Gastroesophageal sphincter (tissue), 4 donors: ENCODE measurements around the gene FAM149A. TPM values are rescaled to one million over a fixed set of nuclear protein-coding genes. Genes with fewer than 3 reads are reported as not detected.

ENCODE experiments used
- ATAC-seq: fragments of 150-250 bp; one replicate; pipeline ENCODE4 v1.9.1; 2016; ENCODE audit warnings: mild to moderate bottlenecking, moderate library complexity
- H3K27ac ChIP-seq, 4 donors: fragments of 200-600 bp; sonication (generic) in 3 of 4; 1 replicate in 3 of 4; 2 replicates in 1 of 4; pipeline ENCODE4 v1.5.1; 2016 to 2019
- H3K27me3 ChIP-seq: fragments of 200-600 bp; sonication (generic); one replicate; pipeline ENCODE4 v1.5.1; 2019
- H3K36me3 ChIP-seq, 2 donors: fragments of 200-600 bp; sonication (generic); one replicate each; pipeline ENCODE4 v1.5.1; 2019; ENCODE audit warnings: control low read depth in 1 of 2
- H3K4me1 ChIP-seq, 3 donors: fragments of 200-600 bp; sonication (generic); 1 replicate in 2 of 3; 2 replicates in 1 of 3; pipeline ENCODE4 v1.5.1; 2016 to 2019; ENCODE audit warnings: control low read depth in 2 of 3
- H3K4me3 ChIP-seq, 2 donors: fragments of 200-600 bp; sonication (generic); one replicate each; pipeline ENCODE4 v1.5.1; 2019; ENCODE audit warnings: mild to moderate bottlenecking in 1 of 2, moderate library complexity in 1 of 2
- H3K9me3 ChIP-seq, 3 donors: fragments of 200-600 bp; sonication (generic); one replicate each; pipeline ENCODE4 v1.5.1; 2017 to 2019; ENCODE audit warnings: control low read depth in 2 of 3
- CTCF ChIP-seq, 4 experiments: fragments of 200-600 bp in 2 of 4; fragments of 450-650 bp in 2 of 4; sonication (generic) in 1 of 4; IDR thresholded peaks; one replicate each; pipeline ENCODE4 v1.5.1; 2017 to 2019; ENCODE audit warnings: antibody characterized with exemption in 4 of 4, mild to moderate bottlenecking in 2 of 4, moderate library complexity in 2 of 4
- EP300 ChIP-seq: sonication (generic); formaldehyde crosslinking; IDR thresholded peaks from one replicate; pipeline ENCODE4 v1.6.1; 2017; ENCODE audit warnings: antibody characterized with exemption, mild to moderate bottlenecking
- POLR2A ChIP-seq, 2 donors: fragments of 450-650 bp; IDR thresholded peaks; one replicate each; pipeline ENCODE4 v1.6.1; 2017; ENCODE audit warnings: antibody characterized with exemption in 2 of 2, mild to moderate bottlenecking in 2 of 2, moderate library complexity in 1 of 2
- POLR2AphosphoS5 ChIP-seq: sonication (generic); formaldehyde crosslinking; IDR thresholded peaks from one replicate; pipeline ENCODE4 v1.6.1; 2017; ENCODE audit warnings: antibody characterized with exemption
- WGBS, 2 donors: methylation state at CpG; one replicate each; pipeline ENCODE4 v1.1.5; 2018; ENCODE audit warnings: low coverage in 1 of 2; 5-methylcytosine and 5-hydroxymethylcytosine counted together
- total RNA-seq, 4 donors: library from RNA; depleted of rRNA; stranded (reverse); fragments of >200 nt; gene quantifications; one replicate each; pipeline ENCODE4 v1.1.0, GENCODE V29; 2016

FAM149A gene
- total RNA-seq, 4 donors from 2014 or later = 24.9 to 39.8 (median 32.7) TPM

GRCh38 chr4:186074189-186074588 lies 30.3 kb upstream of the FAM149A start:
- Histone ChIP-seq H3K27me3 (no peaks in the 10 kb centered on the region), H3K4me1 (peaks cover 0 to 22% (median 4%) of the 10 kb centered on the region in 3 donors), H3K36me3 (peaks cover 0 to 13% of the 10 kb centered on the region in 2 donors), H3K27ac (no peak overlapping the region), H3K9me3 (no peaks in the 10 kb centered on the region), H3K4me3 (no peak overlapping the region)
- 59 to 72% methylated on average over 3 to 7 of the region's 7 CpGs for WGBS, 2 donors
- TF ChIP-seq EP300 = no peak
- no peak for TF ChIP-seq CTCF (IDR thresholded peaks at IDR 0.05)
- TF ChIP-seq POLR2AphosphoS5 = no peak
- TF ChIP-seq POLR2A (IDR thresholded peaks at IDR 0.05) = no peak
- peak; percentile 34 for ATAC-seq

GRCh38 chr4:186078981-186079638 lies 25.4 kb upstream of the FAM149A start:
- Histone ChIP-seq H3K36me3 (peaks cover 0 to 48% of the 10 kb centered on the region in 2 donors), H3K27ac (no peak overlapping the region), H3K4me3 (no peak overlapping the region), H3K27me3 (no peaks in the 10 kb centered on the region), H3K4me1 (no peaks in the 10 kb centered on the region), H3K9me3 (no peaks in the 10 kb centered on the region)
- no peak for TF ChIP-seq POLR2A (IDR thresholded peaks at IDR 0.05)
- no peak for TF ChIP-seq POLR2AphosphoS5
- TF ChIP-seq CTCF (IDR thresholded peaks at IDR 0.05) = no peak
- TF ChIP-seq EP300 = no peak
- WGBS, 2 donors = 78 to 80% methylated on average over 7 to 8 of the region's 11 CpGs
- ATAC-seq = no peak

- Histone ChIP-seq H3K27me3 (no peaks in the 10 kb centered on the region), H3K4me3 (no peak overlapping the region), H3K9me3 (no peaks in the 10 kb centered on the region), H3K27ac (no peak overlapping the region), H3K4me1 (no peaks in the 10 kb centered on the region), H3K36me3 (peaks cover 0 to 53% of the 10 kb centered on the region in 2 donors)
- TF ChIP-seq POLR2A (IDR thresholded peaks at IDR 0.05) (no peak), POLR2AphosphoS5 (no peak), EP300 (no peak), CTCF (IDR thresholded peaks at IDR 0.05) (no peak)
- WGBS, 2 donors = 83 to 84% methylated on average over 8 to 9 of the region's 9 CpGs
- no peak for ATAC-seq
These were observed 24.8 kb upstream of the FAM149A start for GRCh38 chr4:186079694-186080093.

- H3K36me3 ChIP-seq = peaks cover 0 to 53% of the 10 kb centered on the region in 2 donors
- TF ChIP-seq EP300 (no peak), POLR2A (IDR thresholded peaks at IDR 0.05) (no peak), POLR2AphosphoS5 (no peak), CTCF (IDR thresholded peaks at IDR 0.05) (no peak)
- no peaks in the 10 kb centered on the region for H3K9me3 ChIP-seq
- no peak overlapping the region for H3K4me3 ChIP-seq
- ATAC-seq = no peak
- no peaks in the 10 kb centered on the region for H3K4me1 ChIP-seq
- WGBS, 2 donors = 82 to 84% methylated on average over 13 to 15 of the region's 15 CpGs
- no peaks in the 10 kb centered on the region for H3K27me3 ChIP-seq
- H3K27ac ChIP-seq = no peak overlapping the region
These were observed 23.2 kb upstream of the FAM149A start for GRCh38 chr4:186081202-186081807.

GRCh38 chr4:186082221-186082620 lies 22.3 kb upstream of the FAM149A start:
- 37 to 39% methylated on average over 4 of the region's 4 CpGs for WGBS, 2 donors
- Histone ChIP-seq H3K27ac (no peak overlapping the region), H3K4me3 (no peak overlapping the region), H3K9me3 (no peaks in the 10 kb centered on the region), H3K4me1 (no peaks in the 10 kb centered on the region), H3K36me3 (peaks cover 0 to 45% of the 10 kb centered on the region in 2 donors), H3K27me3 (no peaks in the 10 kb centered on the region)
- ATAC-seq = peak; percentile 53
- no peak for TF ChIP-seq CTCF (IDR thresholded peaks at IDR 0.05)
- TF ChIP-seq EP300 = no peak
- TF ChIP-seq POLR2A (IDR thresholded peaks at IDR 0.05) = no peak
- no peak for TF ChIP-seq POLR2AphosphoS5
